HG02938 (cell line): ENCODE measurements around the gene THSD4.

Experiments
- ATAC-seq: cut with Tn5 transposase; IDR thresholded peaks from one replicate; pipeline ENCODE4 v1.9.1; 2021; ENCODE audit warnings: mild to moderate bottlenecking, moderate library complexity; ENCODE audit not compliant: unreplicated experiment

The THSD4 gene

DNA sequence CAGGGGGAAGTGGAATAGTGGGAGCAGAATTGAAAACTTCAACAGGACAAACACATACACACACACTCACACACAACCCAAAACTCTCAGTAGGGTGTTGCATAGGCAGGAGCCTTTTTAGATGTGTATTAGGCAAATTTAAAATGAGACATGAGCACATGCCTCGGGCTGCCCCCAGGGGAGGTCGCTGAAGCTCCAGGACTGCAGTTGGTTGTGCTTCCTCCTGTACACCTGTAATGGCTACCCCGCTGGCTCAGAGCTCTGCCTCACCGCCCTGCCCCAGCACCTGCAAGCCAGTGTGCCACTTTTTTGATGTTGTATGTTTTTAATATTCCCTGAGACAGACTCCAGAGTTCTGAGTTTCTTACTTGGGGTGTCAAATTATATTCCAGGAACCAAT is 391.7 kb downstream of the THSD4 start:
- ATAC-seq = no peak

DNA sequence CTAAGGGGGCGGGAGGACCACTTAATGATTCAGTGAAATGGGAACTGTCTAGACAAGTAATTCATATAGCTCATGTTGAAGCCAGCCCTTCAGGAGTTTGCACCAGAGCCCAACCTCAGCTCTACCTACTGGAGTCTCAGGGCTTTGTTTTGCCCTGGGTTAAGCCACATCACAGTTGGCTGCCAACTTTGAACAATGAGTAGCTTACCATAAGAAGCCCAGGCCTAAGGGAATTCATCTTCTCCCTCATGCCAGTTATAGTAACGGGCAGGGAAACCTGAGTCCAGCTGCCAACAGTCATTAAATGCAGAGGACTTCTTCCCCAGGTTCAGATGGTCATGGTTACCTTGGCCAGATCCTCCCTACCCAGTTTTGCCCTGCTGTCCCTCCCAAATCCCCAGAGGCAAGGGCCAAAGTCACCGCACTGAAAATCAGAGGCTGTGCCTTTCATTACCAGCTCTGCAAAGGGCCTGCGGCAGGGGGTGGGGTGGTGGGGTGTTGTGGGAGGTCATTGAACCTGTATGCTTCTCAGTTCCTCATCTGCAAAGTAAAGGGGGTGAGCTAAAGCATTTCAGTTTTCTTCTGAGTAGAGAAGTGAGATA is 392.9 kb downstream of the THSD4 start:
- ATAC-seq = no peak

DNA sequence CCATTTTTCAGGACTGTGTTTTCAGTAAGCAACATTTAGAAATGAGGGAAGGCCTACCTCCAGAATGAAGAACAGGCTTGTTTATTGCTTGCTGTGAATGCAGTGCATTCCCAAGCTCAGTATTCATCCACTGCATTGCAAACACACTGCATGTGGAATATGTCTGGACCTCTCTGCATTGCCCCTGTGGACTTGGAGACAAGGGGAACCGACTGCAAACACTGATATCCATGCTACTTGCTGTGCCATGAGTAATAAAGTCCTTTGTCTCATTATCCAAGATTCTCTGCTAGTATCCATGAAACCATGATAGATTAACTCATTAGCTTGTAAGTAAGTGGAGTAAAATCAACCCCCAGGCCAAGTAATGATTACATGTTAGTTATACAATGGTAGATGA is 393.9 kb downstream of the THSD4 start:
- no peak for ATAC-seq

DNA sequence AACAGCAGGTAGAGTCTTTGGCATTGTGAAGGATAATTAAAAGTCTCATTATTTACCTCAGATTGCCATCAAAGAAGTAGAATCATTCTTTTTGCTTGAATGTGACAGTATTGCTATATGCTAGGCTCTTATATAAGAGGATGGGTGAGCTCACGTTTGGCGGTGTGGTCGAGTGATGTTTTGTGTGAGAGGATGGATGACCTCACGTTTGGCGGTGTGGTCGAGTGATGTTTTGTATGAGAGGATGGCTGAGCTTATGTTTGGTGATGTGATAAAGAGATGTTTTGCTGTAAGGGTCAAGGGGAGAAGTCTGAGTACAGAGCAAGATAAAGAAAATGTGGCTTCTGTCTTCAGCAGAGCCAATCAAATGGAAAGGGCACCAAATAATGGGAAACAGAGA is 395.5 kb downstream of the THSD4 start:
- ATAC-seq = no peak

DNA sequence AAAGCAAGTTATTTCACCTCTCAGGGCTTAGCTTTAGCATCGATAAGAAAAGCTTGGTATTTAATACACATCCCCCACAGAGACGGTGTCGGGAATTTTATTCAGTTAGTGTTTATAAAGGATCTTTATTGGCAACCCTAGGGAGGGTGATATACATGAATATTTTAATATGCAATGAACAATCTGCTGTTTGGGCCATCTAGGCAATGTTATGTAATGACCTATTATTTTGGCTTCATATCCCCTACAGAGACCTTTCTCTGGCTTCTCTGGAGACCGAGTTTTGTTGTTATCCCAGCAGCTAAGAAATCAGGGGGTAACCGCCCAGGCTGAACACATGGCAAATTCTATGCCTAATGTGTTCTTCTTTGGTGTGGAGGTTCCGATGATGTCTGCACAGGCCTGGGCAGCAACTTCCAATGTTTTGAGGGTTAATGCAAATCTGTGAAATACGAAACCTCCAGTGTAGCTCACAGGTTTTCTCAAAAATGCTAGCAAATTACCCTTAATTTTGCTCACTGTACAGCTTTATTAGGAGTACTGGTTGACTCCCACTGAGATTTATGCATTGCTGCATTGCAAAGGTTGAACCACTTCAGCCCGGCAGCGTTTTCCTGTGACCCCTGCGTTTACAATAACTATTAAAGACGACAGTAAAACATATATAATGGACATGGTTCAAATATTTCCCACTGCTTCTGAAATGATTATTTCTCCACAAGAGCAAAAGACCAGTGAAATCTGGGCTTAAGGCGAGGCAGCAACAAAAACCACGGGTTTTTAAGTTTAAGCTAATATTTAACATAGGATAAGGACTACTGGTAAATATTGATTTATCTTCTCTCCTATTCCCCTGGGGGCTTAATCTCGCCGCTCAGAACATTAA is 396.8 kb downstream of the THSD4 start:
- no peak for ATAC-seq

DNA sequence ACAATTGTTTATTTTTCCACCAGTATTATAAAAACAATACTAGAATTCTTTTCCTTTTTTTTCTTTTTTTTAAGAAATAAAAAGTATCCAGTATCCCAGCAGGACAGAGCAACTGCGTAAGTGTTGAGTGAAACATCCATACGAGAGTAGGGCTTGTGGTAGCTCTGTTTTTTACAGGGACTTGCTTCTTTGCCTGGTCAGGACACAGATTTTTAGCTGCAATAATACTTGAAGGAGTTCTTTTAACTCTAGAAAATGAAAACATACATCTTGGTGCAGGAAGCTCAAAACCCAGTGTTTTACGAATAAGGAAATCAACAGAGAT is 397.4 kb downstream of the THSD4 start:
- no peak for ATAC-seq

DNA sequence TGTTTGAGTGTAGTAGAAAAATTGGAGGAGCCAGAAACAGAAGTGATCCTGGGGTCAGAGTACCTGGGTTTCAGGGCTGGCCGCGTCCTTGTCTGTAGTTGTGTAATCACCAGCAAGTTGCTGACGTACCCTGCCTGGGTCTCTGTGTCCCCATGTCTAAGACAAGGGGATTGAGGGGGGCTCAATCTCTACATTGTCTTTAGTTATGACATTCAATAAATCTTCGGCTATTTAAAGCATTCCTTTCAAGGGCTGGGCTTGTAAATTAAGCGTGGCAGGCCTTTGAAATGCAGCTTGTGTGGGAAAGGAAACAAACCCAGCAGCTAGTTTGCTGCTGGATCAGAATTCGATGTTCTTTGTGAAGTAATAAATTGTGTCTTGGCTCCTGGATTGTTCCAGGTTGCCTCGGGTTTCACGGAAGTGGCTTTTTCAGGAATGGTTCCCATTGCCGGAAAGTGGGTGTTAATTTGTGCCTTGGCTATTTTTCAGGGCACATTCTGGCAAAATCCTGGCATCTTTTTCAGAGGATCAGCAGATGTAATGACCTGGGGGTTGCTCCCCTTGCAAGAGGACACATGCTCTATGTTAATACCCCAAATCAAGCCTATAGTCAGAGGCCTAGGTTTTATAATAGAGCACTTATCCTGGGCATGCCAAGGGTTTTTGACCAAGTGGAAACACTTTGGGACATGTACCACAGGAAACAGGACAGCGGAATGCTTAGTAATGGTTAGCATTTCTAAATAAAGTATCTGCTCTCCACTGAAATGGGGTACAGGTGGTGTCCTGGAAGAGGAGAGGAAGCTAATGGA is 400.3 kb downstream of the THSD4 start:
- ATAC-seq = no peak

DNA sequence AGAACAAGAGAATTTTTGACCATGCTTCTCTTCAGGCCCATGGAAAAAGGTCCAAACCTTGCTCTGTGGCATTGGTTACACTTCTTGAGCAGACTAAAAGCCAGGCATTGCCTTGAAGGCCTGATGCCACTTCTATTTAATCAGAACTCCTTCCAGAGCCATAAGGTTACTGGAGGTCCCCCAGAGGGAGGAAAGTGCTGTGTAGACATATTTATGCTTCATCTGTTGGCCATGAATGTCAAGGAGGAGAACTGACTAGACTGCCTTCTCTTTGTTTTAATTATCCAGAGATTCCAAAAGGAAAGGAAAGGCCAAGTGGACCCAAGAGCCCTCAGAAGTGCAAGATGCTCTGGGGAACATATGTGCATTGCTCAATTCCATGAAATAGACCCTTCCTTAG is 402.5 kb downstream of the THSD4 start:
- no peak for ATAC-seq

DNA sequence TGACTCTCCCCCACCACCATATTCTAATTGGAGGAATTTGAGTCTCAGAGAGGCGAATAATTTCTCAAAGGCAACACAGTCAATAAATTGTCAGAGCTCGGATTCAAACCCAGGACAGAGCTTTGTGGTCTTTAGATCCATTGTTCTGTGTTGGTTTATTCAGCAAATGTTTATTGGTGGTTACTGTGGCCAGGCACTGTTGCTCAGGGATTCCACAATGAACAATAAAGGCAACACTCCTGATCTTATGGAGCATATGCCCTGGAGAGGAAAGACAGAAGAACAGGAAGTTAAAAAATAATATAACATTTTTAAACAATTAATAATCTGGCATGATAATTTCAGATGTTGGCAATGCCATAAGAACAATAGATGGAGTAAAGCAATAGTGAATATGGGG is 403.4 kb downstream of the THSD4 start:
- ATAC-seq = no peak

DNA sequence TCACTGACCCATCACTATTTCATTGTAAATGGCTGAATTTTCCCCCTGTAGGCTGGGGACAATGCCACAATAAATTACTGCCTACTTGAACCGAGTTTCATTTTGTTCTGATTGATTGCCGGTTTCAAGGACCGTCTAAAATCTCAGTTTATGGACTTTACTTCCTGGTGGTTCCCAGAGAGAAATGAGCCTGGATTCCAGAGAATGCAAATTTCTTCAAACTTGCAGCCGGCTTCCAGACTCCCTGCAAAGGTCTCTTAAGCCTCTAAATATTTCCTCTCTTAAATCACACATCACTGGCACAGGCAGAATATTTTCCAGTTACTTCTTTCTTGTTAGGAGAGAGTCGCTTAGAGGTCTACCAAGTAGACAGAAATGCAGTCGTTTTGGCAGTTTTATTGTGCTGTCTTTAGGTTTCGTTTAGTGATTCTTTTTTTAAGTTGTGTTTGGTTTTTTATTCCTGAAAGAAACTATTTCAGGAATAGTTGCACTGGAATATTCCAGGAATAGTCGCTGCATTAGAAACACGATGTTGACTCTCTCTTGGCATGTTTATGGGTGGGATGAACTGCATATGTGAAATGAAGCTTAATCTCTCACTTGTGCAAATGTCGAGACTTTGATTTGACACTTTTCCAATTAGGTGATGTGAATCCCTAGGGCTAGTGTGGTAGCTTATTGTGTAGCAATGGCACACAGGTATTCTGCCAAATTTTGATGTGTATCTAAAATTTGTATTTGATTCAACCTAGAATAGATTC is 411.0 kb downstream of the THSD4 start:
- ATAC-seq = no peak

DNA sequence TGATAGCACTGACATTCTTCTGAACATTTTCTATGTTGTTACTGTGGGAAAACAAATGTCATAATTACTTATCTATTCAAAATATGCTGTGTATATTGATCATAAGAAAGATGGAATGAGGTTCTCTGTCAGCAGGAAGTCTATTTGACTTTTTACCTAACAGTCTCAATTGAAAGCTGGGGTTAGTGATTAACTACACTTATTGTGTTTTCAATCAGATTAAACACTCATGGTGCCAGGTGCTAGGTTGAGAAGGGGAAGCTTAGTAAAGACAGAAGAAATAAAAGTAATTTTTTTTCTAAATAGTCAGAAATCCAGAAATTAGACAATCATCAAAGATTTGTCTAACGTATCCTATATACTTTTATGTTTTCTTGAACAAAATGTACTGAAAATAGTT is 414.1 kb downstream of the THSD4 start:
- ATAC-seq = no peak

DNA sequence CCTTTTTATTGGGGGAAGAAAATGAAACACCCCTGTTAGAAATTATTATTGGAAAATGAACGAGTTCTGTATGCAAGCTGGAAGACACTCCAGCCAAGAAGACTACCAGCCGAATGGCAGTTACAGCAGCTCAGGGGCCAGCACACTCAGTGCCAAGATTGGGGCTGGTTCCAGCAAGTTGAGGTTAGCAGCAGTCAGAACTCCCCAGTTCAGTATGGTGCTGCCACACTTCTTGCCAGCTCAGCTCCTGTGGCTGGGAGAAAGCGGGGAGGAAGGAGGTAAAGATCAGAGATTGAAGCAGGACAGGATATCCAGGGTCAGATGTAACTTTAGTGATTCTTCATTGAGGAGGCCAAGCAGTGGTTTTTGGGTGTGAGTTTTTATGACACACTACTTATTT is 414.8 kb downstream of the THSD4 start:
- ATAC-seq = no peak

DNA sequence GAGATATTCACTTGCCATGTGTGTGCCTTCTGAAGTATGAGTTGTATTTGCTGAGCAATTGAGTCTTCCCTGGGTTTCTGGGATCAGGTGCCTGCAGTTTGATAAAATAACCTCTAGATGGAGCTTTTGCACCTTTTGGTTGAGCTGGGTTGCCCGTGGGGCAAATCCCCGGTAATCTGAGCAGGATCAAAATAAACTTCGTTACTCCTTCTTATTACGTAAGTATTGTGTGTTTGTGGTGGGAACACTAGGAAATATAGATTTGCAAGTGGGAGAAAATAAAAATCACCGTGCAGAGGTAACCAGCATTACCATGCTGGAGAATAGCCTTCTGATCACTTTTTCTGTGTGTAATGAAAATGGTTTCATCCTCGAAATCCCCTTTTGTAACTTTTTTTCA is 417.7 kb downstream of the THSD4 start:
- no peak for ATAC-seq

DNA sequence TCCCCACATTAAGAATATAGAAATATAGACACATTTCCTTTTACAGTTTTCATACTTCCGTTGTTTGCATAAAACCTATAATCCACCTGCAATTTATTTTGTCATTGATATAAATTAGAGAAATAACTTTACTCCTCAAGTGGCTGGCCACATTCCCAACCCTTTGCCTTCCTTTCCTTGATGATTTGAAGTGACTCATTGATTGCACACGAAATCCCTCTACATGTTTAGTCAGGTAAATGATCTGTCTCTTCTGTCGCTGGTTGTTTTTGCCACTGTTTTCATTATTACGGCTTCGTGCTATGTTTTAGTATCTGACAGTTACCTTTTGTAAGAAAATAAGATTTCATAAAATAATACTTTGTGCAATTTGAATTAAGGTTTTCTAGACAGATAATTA is 422.9 kb downstream of the THSD4 start:
- no peak for ATAC-seq

DNA sequence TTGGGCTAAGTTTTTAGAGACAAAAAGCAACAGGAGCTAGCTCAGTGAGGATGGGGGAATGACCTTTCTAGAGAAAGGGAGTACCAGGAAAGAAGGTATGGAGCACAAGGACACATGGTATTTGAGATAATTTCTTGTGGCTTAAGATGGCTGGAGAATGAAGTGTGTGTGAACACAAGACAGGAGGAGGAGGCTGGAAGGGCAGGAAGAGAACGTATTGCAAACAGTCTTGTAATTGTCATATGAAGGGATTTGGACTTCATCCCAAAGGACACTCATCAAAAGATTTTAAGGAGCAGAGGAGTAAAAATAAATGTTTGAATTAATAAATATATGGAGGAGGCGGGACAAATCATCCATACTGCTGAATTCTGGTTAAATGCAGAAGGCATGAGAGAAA is 426.5 kb downstream of the THSD4 start:
- no peak for ATAC-seq

DNA sequence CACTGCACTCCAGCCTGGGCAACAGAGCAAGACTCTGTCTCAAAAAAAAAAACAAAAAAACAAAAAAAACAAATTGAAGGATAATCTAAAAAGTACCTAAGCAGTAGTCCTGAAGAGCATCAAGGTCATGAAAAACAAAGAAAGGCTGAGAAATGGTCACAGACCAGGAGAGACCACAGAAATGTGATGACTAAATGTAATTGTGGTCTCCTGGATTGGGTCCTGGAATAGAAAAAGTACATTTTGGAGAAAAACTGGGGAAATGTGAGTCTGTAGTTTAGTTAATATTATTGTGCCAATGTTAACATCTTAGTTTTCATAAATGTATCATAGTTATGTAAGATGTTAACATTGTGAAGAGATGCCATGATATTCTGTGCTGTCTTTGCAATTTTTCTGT is 427.6 kb downstream of the THSD4 start:
- no peak for ATAC-seq

DNA sequence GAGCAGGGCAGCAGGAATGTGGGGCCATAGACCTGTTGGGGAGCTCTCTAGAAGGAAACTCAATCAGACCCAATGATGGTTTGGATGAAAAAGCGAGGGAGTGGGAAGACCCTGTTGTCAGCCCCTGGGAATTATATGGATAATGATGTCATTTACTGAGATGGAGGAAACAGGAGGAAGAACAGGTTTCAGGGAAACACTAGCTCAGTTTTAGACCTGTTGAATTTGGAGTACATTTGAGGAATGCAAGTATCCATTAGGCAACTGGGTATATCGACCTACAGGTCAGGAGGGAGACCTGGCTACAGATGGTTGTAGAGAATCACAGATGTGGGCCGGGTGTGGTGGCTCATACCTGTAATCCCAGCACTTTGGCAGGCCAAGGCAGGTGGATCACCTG is 428.1 kb downstream of the THSD4 start:
- no peak for ATAC-seq

DNA sequence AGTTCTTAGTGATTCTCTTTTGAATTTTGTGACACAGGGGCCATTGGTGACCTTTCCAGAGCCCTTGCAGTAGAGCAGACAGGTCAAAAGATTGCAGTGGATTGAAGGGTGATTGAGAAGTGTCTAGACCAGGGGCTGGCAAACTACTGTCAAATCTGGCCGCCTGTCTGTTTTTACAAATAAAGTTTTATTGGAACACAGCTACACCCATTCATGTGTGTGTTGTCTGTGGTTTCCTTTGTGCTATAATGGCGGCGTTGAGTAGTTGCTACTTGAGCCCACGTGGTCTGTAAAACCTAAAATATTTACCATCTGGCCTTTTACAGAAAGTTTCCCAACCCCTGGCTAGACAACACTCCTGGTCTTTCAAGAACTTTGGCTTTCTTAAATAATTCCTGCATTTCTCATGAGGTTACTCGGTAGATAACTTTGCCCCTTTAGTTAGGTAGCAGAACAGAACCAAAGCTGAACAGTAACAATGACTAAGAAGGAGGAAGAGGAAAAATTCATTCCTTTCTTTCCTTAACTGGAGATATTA is 430.0 kb downstream of the THSD4 start:
- no peak for ATAC-seq

DNA sequence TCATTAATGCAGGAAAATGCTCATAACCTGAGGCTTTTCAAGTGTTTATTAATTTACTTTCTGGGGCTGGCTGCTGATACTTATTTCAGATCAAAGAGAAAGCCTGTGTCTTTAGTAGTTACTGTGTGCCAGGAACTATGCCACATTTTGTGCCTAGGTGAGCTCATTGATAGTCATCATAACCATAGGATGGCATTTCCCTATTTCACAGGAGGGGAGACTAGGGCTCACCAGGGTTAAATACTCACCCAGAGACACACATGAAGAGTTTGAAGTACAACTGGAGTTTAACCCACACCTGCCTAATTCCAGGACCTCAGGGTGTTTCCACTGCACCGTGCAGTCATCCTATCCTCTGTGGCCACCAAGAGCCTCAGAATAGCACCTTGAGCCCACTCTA is 430.7 kb downstream of the THSD4 start:
- no peak for ATAC-seq

DNA sequence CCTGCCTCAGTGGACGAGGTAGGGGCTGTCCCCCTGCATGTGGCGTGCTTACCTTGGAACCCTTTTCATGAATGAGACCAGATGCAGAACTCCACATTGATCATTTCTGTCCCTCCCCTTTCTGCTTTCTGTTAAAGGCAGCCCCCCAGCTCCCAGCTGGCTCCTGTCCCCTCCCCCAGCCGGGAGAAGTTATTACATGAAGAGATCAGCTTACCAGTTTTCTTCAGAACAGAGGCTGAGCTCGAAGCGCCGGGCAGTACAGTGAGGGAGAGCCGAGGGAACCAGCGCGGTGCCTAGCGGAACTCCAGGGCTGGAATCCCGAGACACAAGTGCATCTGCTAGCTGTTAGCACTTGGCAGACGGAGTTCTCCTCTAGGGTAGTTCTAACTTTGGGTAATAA is 431.7 kb downstream of the THSD4 start:
- ATAC-seq = no peak

DNA sequence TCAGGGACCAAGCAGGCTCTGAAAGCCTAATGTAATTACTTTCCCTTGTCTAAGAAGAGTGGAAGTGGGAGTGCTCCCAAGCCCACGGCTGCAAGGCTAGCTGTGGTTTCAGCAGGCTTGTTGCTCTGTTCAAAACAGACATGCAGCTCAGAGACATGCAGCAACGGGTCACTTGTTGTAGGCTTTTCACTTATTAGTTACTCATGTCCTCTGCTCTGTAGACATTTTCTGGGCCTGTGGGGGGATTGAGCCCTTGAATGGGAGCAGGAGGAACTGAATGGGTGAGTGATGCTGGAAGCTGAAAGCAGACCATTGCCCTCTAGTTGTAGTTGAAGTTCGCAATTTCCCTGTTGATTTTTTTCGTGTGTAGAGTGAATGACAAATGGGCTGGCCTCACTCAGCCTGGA is 433.1 kb downstream of the THSD4 start:
- no peak for ATAC-seq
